Coronary artery (tissue), 2 donors: Measurements from ENCODE around the gene MRPL58.

Experiments used
- DNase-seq: peaks from one replicate; pipeline ENCODE4 v3.0.0-alpha.2; 2017; ENCODE audit warnings: low spot score
- H3K27ac ChIP-seq, 2 donors: fragments of 200-600 bp; sonication (generic); one replicate each; pipeline ENCODE4 v1.5.1; 2016 to 2019
- H3K4me3 ChIP-seq: fragments of 200-600 bp; sonication (generic); 2 replicates; pipeline ENCODE4 v1.5.1; 2016; ENCODE audit warnings: mild to moderate bottlenecking, moderate library complexity
- TF ChIP-seq, protein P1 (sequence below): fragments of 200-600 bp; sonication (generic); IDR thresholded peaks from one replicate; pipeline ENCODE4 v1.5.1; 2019; ENCODE audit warnings: antibody characterized with exemption

The MRPL58 gene

DNA sequence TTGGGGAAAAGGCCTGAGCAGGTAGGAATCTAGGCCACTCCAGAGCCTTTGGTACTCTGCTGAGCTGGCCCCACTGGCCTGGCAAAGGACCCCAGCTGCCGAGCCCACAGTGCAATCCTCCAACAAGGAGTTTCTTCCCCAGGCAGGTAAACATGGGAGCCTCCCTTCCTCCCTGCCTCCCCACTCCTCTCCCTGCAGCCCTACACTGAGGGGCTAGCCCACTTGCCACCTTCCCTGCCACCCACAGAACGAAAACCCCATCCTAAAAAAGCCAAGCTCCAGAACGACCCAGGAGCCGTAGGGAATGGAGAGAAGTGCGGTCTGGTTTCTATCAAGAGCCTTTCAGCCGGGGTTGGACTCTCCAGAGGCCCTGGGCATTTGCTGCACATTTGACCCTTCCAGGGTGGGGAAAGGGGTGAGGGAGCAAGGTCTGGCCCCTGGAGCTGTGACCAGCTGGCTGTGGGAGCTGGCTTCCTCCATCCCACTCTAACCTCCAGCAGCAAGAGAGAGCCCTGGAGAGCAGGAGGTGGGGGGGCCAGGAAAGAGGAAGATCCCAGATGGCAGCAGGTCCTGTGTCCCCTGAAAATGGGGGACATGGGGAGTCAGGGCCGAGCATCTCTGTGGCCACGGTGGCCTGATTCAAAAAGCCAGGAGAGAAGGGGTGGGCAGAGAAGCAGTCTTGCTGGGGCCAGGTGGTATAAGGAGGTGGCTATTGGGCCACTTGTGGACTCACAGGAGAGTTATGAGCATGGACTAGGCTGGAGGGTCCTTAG lies 41.2 kb upstream of the MRPL58 start:
- TF ChIP-seq, protein P1, sequence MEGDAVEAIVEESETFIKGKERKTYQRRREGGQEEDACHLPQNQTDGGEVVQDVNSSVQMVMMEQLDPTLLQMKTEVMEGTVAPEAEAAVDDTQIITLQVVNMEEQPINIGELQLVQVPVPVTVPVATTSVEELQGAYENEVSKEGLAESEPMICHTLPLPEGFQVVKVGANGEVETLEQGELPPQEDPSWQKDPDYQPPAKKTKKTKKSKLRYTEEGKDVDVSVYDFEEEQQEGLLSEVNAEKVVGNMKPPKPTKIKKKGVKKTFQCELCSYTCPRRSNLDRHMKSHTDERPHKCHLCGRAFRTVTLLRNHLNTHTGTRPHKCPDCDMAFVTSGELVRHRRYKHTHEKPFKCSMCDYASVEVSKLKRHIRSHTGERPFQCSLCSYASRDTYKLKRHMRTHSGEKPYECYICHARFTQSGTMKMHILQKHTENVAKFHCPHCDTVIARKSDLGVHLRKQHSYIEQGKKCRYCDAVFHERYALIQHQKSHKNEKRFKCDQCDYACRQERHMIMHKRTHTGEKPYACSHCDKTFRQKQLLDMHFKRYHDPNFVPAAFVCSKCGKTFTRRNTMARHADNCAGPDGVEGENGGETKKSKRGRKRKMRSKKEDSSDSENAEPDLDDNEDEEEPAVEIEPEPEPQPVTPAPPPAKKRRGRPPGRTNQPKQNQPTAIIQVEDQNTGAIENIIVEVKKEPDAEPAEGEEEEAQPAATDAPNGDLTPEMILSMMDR = no peak
- DNase-seq = no peak
- Histone ChIP-seq H3K27ac (peak overlapping the region in 1 of 2 donors; percentile 19), H3K4me3 (peak overlapping the region; percentile 70)

- Histone ChIP-seq H3K4me3 (peak overlapping the region; percentile 70), H3K27ac (peak overlapping the region; percentile 10 to 19)
- no peak for DNase-seq
- TF ChIP-seq, protein P1 = no peak
Measured at GRCh38 chr17:74971842-74972106, 40.7 kb upstream of the MRPL58 start.

DNA sequence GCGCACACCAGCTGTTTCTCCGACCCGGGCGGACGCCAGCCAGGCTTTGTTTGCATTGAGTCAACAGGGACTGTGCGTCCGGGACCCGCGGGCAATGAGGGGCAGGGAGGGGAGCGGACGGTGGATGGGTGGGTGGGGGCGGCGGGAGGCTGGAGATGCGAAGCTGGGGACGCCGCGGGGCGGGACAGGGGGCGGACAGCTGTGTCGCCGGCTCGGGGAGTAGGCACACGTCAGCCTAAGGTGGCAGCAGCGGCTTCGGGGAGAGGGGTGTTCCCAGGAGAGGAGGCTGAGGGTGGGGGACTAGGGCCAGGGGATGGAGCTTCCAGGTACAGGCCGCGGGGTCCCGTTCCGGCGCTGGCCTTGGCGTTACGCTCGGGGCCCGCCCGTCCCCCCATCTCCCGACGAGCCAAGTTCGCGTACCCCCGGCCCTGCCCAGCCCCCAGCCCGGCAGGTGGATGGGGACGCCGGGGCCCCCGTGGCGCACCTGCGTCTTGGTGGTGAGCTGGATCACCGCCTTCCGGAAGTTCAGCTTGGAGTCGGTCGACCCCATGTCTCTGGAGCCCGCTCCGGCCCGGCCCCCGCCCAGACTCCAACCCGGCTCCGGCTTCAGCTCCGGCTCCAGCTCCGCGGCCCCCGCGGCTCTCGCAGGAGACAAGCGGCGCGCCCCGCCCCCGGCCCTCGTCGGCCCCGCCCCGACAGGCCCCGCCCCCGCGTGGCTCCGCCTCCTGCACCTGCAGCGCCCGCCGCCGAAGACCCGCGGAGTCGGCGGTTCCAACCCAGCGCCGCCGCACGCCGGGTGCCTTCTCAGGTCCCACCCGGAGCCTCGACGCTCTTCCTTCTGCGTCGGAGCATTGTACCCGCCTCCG lies 40.1 kb upstream of the MRPL58 start, which contains the start of gene HID1:
HID1 (minus strand) TSS at position 653 of the 866 bp plus-strand sequence; CDS start at position 550, 103 bp downstream.
- no peak for DNase-seq
- peak within 1 kb of the TSS; percentile 10 to 19 for H3K27ac ChIP-seq
- TF ChIP-seq, protein P1 = no peak

GRCh38 chr17:74972973-74973328 lies 39.5 kb upstream of the MRPL58 start:
- TF ChIP-seq, protein P1 = no peak
- Histone ChIP-seq H3K4me3 (peak overlapping the region; percentile 70), H3K27ac (peak overlapping the region in 1 of 2 donors; percentile 19)
- DNase-seq = no peak

More for the DNA sequence above, 40.1 kb upstream of the MRPL58 start, which contains the start of gene HID1:
- peak within 1 kb of the TSS; percentile 70 for H3K4me3 ChIP-seq

GRCh38 chr17:74975943-74976342 lies 36.5 kb upstream of the MRPL58 start:
- no peak overlapping the region for H3K27ac ChIP-seq
- TF ChIP-seq, protein P1 = no peak
- no peak for DNase-seq
- H3K4me3 ChIP-seq = no peak overlapping the region

GRCh38 chr17:74977802-74978201 lies 34.7 kb upstream of the MRPL58 start:
- TF ChIP-seq, protein P1 = no peak
- no peak overlapping the region for H3K4me3 ChIP-seq
- H3K27ac ChIP-seq = no peak overlapping the region
- no peak for DNase-seq
